RWPE2 (cell line): Measurements from ENCODE around the gene MRPS22.
A peak's percentile ranks its signal among the peaks of the same experiment; 100 is the strongest.

ENCODE experiments used
- ATAC-seq: fragments of 200-7000 bp; cut with Tn5 transposase; 3 replicates; pipeline ENCODE4 v1.9.1; 2021; ENCODE audit warnings: low read depth
- DNase-seq: peaks from one replicate; pipeline ENCODE4 v3.0.0-alpha.2; 2020; ENCODE audit warnings: low spot score
- H3K27ac ChIP-seq: fragments of 450-650 bp; 2 replicates; pipeline ENCODE4 v1.5.1; 2017; ENCODE audit warnings: mild to moderate bottlenecking; ENCODE audit not compliant: poor library complexity, severe bottlenecking
- H3K27me3 ChIP-seq: fragments of 250-450 bp; sonication (Bioruptor Pico); 2 replicates; pipeline ENCODE4 v1.5.1; 2021; ENCODE audit warnings: mild to moderate bottlenecking, moderate library complexity; ENCODE audit not compliant: insufficient read depth, poor library complexity, severe bottlenecking
- H3K36me3 ChIP-seq: fragments of 250-450 bp; sonication (Bioruptor Pico); 2 replicates; pipeline ENCODE4 v1.5.1; 2020; ENCODE audit warnings: low read depth, mild to moderate bottlenecking, moderate library complexity
- H3K4me1 ChIP-seq: fragments of 250-450 bp; sonication (Bioruptor Pico); 2 replicates; pipeline ENCODE4 v1.5.1; 2021; ENCODE audit warnings: mild to moderate bottlenecking, moderate library complexity; ENCODE audit not compliant: insufficient read depth, poor library complexity, severe bottlenecking
- H3K4me3 ChIP-seq: fragments of 250-450 bp; sonication (Bioruptor Pico); 2 replicates; pipeline ENCODE4 v1.5.1; 2021; ENCODE audit warnings: mild to moderate bottlenecking, moderate library complexity; ENCODE audit not compliant: severe bottlenecking
- H3K9me3 ChIP-seq: fragments of 250-450 bp; sonication (Bioruptor Pico); 2 replicates; pipeline ENCODE4 v1.5.1; 2021; ENCODE audit warnings: mild to moderate bottlenecking, moderate library complexity; ENCODE audit not compliant: severe bottlenecking
- CTCF ChIP-seq: fragments of 450-650 bp; IDR thresholded peaks from one replicate; pipeline ENCODE4 v1.5.1; 2017; ENCODE audit warnings: mild to moderate bottlenecking, moderate library complexity; ENCODE audit not compliant: poor library complexity, severe bottlenecking

MRPS22 gene

GRCh38 chr3:139353920-139354556 is 10.2 kb downstream of the MRPS22 start:
- ATAC-seq, result peak; percentile 95
- Histone ChIP-seq H3K4me3 (no peak overlapping the region), H3K27me3 (no peaks in the 10 kb centered on the region), H3K9me3 (peaks cover 3% of the 10 kb centered on the region), H3K27ac (no peak overlapping the region), H3K36me3 (peaks cover 99% of the 10 kb centered on the region), H3K4me1 (no peaks in the 10 kb centered on the region)
- DNase-seq, result no peak
- peak; percentile 84 for TF ChIP-seq CTCF

- H3K27ac ChIP-seq, result no peak overlapping the region
- H3K4me1 ChIP-seq, result no peaks in the 10 kb centered on the region
- H3K4me3 ChIP-seq, result no peak overlapping the region
- ATAC-seq (no peak), DNase-seq (no peak)
- H3K36me3 ChIP-seq, result peaks cover 99% of the 10 kb centered on the region
- no peak for TF ChIP-seq CTCF
- no peaks in the 10 kb centered on the region for H3K27me3 ChIP-seq
- peaks cover 3% of the 10 kb centered on the region for H3K9me3 ChIP-seq
Measured at GRCh38 chr3:139354661-139355060, 10.8 kb downstream of the MRPS22 start.

DNA sequence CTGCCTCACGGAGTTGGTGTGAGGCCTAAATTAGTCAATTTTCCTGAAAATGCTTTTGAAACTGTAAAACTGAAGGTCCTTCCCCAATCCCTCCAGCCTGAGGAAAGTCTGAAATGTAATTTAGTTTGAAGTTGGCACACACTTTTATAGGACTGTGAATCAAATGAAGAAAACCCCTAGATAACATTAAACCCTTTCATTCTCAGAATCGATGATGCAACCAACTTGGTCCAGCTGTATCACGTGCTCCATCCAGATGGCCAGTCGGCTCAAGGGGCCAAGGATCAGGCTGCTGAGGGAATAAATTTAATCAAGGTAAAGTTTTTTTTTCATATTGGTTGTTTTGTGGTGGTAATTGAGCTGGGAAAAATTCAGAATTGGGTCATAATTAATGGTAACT is 11.7 kb downstream of the MRPS22 start:
- ATAC-seq, result no peak
- no peak for TF ChIP-seq CTCF

DNA sequence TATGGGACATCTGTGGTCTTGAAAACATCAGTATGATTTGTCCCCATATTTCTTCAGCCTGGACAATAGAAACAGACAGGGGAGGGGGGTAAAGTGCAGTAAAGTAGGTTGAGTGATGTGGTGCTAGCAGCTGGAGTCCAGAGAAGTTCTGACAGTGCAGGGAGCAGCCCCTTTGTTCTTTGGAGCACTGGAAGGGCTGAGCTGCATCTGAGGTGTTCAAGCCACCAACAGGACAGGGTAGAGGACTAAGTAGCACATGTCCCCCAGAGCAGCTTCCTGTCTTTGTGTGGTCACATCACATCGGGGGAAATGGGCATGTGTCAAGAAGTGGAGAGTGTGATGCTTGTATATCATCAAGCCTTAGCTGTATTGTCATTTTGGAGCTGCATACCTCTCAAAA is 12.1 kb downstream of the MRPS22 start:
- no peak for ATAC-seq
- Histone ChIP-seq H3K9me3 (peaks cover 3% of the 10 kb centered on the region), H3K4me1 (no peaks in the 10 kb centered on the region), H3K4me3 (no peak overlapping the region), H3K36me3 (peaks cover 100% of the 10 kb centered on the region), H3K27me3 (no peaks in the 10 kb centered on the region), H3K27ac (no peak overlapping the region)
- no peak for DNase-seq
- no peak for TF ChIP-seq CTCF

More for the DNA sequence above, 11.7 kb downstream of the MRPS22 start:
- no peaks in the 10 kb centered on the region for H3K4me1 ChIP-seq
- peaks cover 100% of the 10 kb centered on the region for H3K36me3 ChIP-seq
- no peak overlapping the region for H3K27ac ChIP-seq
- H3K4me3 ChIP-seq, result no peak overlapping the region
- peaks cover 3% of the 10 kb centered on the region for H3K9me3 ChIP-seq
- DNase-seq, result no peak
- no peaks in the 10 kb centered on the region for H3K27me3 ChIP-seq

GRCh38 chr3:139357899-139358298 is 14.1 kb downstream of the MRPS22 start:
- H3K4me3 ChIP-seq, result no peak overlapping the region
- H3K36me3 ChIP-seq, result peaks cover 100% of the 10 kb centered on the region
- no peak overlapping the region for H3K27ac ChIP-seq
- no peak for DNase-seq
- no peak for TF ChIP-seq CTCF
- no peaks in the 10 kb centered on the region for H3K27me3 ChIP-seq
- H3K9me3 ChIP-seq, result peaks cover 3% of the 10 kb centered on the region
- ATAC-seq, result no peak
- no peaks in the 10 kb centered on the region for H3K4me1 ChIP-seq
